ENCODE measurements around the gene SULF2.

The SULF2 gene

DNA sequence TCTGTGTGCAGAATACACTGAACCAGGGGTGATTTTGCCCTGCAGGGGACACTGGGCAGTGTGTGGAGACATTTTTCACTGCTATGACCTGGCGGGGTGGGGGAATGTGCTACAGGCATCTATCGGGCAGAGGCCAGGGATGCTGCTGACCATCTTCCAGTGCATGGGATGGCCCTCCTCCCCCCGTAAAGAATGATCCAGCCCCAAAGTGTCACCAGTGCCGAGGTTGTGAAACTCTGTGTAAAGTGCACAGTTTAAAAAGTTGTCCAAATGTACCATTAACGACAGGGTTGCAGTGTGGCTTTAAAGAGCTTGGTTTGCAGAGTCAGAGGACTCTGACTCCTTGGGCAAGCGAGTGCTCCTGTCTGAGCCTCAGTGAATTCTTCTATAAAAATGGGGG is 72.1 kb downstream of the SULF2 start:
- no peak for DNase-seq (ENCODE audit: low read depth in 4 of 4, low spot score in 1 of 4)

DNA sequence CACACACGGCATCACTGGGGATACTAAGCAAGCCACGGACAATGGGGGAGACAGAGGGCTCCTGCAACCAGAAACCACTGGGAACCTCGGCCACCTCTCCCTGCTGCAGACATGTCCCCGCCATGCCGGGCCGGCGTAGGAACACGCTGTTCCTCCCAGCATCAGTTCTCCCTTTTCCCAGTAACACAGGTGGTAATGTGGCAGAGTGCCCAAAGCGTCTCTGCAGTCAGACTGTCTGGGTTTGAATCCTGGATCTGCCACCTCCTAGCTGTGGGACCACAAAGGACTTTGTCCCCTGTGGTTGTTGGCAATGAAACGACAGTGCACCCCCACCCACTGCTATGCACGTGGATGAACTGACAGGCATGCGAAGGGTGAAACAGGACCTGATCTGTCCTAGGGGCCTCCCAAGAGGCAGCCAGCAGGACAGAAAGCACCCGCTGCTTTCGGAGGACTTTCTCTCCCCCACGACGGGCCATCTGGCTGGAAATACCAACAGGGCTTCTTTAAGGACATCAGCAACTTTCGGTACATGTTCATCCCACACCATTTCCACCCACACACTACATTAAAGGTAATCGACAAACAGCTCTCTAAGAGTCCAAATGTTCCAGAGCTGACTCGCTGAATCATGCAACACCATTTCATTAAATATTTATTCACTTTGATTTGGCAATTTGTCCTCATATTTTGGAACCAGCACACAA is 74.1 kb downstream of the SULF2 start:
- no peak for DNase-seq (ENCODE audit: low read depth in 4 of 4, low spot score in 1 of 4)

DNA sequence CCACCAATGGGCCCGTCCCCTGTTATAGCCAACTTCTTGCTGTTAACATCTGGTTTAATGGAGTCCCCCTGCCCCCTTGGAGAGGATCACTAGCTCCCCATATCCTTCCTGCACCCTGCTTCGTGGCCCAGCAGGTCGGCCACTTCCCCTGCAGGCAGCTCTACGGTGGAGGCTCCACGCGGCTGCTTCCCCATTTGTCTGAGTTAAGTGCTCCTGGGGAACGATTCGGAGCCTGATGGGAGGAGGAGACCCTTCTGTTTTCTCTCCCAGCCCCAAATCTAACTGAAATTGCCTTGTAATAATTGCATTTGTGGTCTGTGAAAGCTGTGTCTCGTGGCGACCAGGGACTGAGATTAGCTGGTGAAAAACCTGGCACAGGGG is 74.6 kb downstream of the SULF2 start:
- DNase-seq (ENCODE audit: low read depth in 4 of 4, low spot score in 1 of 4): no peak

DNA sequence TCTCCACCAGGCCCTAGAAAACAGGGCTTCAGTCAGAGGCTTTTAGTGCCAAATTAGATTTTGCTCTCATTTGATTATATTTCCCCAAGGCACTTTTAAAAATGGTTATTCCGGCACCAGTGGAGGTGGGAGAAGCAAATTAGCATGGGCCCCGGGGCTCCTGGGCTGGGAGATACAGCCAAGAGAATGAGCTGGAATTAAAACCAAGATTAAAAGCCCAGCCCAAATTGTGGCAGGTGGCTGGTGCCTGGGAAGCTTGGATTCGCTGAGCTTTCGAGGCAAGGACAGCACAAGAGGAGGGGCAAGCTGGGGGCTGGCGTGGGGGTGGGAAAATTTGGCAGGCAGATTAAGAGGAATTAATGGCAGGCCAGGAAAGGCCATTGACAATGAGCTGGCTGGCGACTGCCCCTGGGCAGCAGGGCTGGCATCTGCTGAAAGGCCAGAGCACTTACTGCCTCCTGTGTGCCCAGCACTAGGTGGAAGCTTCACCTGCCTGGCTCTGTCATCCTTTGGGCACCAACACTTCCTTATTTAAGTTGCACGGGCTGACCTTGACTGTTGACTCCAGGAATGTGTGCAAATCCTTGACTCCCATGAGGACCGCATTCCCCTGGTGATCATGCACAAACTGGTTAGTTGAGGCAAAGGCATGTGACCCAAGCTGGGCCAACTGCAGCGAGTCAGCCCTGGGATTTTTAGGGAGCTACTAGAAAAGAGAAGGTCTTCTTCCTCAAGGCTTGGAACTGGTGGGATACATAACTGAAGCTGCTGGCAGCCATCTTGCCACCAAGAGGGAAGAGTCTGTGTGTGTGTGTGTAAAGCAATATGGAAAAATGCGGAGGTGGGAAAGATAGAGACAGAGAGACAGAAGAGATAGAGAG is 76.1 kb downstream of the SULF2 start:
- DNase-seq (ENCODE audit: low read depth in 4 of 4, low spot score in 1 of 4): no peak

DNA sequence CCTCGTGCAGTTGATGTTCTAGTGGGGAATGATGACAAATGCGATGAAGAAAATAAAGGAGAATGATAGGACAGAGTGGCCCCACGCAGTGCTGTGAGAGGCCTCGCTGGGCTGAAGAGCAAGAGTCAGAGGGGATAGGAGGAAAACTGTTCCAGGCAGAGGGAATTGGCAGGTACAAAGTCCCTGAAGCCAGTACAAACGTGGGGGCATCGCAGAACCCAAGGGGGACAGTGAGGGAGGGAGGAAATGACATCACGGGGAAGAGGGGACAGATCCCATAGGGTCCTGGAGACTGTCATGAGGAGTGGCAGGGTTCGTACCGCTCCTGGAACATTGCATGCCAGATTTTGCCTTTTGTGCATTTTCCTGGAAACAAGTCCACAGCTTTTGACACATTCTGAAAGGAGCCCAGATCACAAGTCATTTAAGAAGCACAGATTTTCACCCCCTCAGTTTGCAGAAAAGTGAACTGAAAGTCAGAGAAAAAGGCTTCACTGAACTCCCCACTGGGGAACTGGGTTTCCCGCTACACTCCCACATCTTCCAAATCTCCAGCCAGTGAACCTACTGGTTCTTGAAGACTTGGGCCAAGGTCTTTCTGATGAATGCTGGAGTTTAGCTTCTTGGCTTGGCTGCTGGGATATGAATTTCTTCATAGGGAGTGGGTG is 77.0 kb downstream of the SULF2 start:
- DNase-seq (ENCODE audit: low read depth in 4 of 4, low spot score in 1 of 4): no peak

DNA sequence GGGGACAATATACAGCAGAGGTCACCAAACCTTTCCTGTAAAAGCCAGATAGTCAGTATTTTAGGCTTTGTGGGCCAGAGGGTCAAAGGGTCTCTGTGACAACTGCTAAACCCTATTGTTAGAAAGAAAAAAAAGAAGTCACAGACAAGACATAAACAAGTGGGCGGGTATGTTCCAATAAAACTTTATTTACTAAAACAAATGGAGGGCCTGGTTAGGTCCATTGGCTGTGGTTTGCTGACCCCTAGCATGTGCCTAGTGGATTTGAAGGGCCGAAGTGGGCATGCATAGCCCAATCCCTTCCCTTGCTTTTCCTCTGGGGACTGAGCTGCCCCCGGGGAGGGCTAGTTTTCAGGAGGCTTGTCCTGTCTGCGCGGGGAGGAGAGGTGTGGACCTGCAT is 78.9 kb downstream of the SULF2 start:
- DNase-seq (ENCODE audit: low read depth in 4 of 4, low spot score in 1 of 4): no peak

DNA sequence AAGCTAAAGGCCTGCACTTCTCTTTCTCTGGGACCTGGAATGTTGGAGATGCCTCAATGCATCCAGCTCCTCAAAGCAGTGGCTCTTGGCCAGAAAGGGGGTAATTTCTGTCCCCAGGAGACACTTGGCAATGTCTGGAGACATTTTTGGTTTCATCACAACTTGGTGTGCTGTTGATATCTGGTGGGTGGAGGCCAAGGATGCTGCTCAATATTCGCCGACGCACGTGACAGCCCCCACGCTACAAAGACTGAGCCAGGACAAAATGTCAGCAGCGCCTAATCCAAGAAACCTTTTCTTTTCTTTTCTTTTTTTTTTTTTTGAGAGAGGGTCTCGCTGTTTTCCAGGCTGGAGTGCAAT is 79.8 kb downstream of the SULF2 start:
- no peak for DNase-seq (ENCODE audit: low read depth in 4 of 4, low spot score in 1 of 4)

DNA sequence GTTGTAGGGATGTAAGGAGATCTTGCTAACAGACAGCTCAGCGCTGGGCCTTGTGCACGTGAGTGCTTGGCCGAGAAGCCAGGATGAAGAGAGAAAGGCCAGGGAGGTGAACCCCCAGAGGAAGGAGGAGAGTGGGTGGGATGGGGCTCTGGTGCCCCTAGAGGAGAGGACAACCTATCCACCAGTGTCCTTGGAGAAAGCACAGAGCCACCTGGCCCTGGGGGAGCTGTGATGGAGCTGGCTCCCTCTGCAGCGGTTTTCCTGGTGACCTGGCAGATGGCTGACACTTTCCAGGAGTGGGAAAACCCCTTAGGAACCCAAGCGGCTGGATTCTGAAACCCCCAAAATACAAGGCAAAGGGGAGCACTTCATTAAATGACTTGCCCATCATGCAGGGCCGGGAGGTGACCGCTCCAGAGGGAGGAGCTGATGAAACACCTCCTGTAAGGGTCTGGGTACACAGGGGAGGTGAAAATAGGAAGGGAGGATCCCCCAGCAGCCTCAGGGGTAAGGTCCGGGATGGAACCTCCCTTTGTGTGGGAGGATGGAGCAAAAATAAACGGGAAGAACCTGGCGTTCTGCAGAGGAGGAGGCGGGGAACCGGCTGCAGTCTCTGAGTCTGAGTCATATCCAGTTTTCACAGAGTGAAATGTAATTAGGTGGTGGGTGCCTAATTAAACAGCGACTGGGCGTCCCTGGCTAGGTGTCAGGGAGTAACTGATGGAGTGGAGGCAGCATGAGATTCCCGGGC is 80.4 kb downstream of the SULF2 start:
- DNase-seq (ENCODE audit: low read depth in 4 of 4, low spot score in 1 of 4): no peak

DNA sequence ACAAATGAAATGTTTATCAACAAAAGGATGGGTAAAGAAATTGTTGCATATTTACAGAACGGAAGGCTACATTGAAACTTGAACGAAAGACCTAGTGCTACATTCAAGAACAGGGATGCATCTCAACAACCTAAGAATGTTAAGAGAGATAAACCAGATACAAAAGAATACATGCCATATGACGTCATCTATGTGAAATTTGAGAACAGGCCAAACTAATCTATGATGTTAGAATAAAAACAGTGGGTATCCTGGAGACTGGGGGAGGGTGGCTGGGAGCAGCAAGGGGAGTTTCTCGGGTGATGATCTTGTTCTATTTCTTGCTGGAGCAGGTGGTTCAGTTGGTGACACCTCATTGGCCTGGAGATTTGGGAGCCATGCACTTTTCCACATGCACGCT is 81.5 kb downstream of the SULF2 start:
- DNase-seq (ENCODE audit: low read depth in 4 of 4, low spot score in 1 of 4): no peak

DNA sequence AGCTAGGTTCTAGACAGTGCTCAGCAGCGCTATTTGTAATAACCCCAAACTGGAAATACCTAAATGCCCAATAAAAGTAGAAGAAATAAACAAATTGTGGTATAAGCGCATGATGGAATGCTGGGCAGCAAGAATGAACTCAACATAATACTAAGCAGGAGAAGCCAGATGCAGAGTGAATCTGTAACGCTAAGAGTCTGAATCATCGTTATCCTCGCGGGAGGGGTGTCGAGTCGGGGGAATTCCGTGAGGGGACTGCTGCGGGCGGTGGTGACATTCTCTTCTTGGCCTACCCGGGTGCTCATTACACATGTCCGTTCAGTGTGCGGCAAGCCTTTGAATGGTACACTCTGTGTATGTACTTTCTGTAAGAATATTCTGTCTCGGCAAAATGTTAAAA is 83.7 kb downstream of the SULF2 start:
- DNase-seq (ENCODE audit: low read depth in 4 of 4, low spot score in 1 of 4): no peak

DNA sequence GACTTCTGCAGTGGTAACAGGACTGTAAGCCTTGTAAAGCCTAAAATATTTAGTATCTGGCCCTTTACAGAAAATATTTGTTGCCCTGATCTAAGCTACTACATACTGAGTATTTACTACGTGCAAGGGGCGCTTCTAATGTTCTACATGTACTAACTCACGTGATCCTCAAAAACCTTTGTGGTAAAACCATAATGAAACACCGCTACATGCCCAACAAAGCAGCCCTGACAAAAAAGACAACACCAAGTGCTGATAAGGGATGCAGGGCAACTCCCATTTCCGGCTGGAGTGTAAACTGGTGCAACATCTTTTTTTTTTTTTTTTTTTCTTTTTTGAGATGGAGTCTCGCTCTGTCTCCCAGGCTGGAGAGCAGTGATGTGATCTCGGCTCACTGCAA is 85.0 kb downstream of the SULF2 start:
- DNase-seq (ENCODE audit: low read depth in 4 of 4, low spot score in 1 of 4): no peak

DNA sequence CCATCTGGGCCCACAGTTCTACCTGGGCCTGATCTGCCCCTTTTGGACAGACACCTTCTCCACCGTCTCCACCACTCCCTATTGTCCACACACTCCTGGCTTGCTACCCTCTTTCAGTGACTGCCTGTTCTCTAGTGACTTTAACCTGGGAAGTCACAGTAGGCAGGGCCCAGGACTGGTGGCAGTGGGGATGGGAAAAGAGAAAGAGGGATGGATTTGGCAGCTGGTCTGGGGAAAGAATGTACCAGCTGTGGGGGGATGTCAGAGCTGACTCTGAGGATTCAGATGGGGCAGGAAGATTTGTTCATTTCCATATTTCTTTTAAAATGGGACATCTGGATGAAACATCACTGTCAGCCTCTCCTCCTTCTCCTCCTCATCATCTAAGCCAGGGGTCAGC is 85.5 kb downstream of the SULF2 start:
- DNase-seq (ENCODE audit: low read depth in 4 of 4, low spot score in 1 of 4): no peak

DNA sequence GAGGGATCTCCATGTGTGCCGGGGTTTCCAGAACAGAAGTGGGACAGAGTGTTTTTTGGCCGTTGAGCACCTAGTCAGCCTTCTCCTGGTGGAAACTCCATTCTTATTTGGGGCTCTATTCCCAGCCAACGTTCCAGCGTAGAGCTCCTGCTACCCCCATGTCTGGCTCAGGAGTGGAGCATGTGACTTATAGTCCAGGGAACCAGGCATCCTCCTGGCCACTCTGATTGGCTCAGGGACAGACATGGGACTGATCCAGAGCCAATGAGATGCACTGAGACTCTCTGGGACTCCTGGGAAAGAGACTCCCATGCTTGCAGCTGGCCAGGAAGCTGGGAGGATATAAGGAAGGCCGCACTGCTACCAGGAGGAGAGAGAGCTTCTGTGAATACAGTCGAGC is 87.1 kb downstream of the SULF2 start:
- no peak for DNase-seq (ENCODE audit: low read depth in 4 of 4, low spot score in 1 of 4)

DNA sequence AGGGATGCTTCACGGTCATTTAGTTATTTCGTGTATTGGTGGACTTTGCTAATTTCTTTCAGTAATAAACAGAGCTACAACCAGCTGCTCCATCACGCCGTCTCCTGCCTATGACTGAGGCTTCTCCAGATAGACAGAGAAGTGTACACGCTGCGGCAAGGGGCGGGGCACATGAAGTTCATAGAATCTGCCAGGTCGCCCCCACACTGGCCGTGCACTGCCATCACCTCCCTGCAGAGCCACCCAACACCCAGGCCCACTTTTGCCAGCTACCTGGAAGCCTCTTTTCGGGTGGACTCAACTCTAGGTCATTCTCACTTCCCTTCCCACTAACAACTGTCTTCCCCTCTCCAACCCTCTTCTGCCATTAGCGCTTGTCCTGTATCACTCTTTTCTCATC is 88.4 kb downstream of the SULF2 start:
- no peak for DNase-seq (ENCODE audit: low read depth in 4 of 4, low spot score in 1 of 4)

DNA sequence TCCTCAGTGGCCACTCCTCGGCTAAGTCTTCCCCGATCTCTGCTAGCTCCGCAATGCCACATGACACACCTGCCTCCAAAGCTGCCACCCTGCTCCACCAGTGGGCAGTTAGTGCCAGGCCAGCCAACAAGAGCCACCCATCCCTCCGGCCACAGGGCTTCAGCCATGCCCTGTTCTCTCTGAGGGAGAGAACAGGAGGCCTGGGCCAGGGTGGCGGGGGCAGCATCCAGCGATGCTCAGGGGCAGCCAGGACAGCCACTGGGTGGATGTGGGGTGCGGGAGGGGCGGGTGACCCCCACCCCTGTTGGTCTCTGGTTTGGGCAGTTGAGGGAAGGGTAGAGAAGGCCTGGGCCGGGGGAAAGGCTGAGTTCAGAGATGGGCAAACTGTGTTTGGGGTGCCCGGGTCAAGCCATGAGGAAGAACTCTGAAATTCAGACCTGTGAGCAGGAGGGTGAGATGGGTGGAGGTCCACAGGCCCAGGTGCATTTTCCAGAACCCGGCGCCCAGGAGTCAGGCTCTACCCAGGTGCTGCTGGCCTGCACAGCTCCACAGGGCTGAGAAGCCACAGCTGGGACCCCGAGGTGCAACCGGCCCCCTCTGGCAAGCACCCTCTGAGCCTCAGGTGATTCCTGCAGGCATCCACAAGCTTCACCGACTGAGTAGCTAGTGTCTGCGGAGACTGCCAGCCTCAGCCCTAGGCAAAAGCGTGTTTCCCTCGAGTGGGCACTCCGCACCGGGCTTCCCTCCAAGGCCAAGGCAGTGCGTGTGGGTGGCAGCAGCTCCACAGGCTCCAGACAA is 91.1 kb downstream of the SULF2 start:
- DNase-seq (ENCODE audit: low read depth in 4 of 4, low spot score in 1 of 4): no peak

DNA sequence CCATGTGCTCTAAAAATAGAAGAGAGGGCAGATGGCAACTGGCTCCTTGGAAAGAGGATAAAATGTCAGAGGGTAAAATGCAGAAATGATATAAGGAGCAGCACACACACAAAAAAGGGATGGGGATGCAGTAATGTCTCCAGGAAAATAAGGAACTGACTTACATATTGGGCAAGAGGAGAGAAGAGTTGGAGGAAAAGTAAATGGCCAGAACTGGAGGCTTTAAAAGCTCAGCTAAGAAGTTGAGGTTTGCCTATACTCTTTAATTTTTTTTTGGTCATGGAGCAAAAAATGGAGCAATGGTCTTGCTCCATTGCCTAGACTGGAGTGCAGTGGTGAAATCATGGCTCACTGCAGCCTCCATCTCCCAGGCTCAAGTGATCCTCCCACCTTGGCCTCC is 93.7 kb downstream of the SULF2 start:
- DNase-seq (ENCODE audit: low read depth in 4 of 4, low spot score in 1 of 4): no peak

DNA sequence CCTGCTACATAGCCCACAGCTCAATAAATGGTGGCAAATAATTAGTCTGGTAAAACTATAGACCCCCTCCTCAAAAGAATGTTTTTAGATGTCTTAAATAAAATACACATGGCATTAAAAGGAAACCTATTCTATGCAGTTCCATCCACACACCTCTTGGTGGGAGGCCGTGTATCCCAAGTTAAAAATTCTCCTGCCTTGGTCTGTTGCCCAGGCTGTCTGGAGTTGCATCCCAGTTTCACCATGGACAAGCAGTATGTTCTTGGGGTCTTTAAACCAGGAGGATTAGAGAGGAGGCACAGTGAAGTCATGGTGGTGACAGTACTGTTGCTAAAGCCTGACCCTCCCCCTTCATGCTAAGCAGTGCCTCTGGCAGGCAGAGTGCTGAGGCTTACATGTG is 95.5 kb downstream of the SULF2 start:
- DNase-seq (ENCODE audit: low read depth in 4 of 4, low spot score in 1 of 4): no peak

DNA sequence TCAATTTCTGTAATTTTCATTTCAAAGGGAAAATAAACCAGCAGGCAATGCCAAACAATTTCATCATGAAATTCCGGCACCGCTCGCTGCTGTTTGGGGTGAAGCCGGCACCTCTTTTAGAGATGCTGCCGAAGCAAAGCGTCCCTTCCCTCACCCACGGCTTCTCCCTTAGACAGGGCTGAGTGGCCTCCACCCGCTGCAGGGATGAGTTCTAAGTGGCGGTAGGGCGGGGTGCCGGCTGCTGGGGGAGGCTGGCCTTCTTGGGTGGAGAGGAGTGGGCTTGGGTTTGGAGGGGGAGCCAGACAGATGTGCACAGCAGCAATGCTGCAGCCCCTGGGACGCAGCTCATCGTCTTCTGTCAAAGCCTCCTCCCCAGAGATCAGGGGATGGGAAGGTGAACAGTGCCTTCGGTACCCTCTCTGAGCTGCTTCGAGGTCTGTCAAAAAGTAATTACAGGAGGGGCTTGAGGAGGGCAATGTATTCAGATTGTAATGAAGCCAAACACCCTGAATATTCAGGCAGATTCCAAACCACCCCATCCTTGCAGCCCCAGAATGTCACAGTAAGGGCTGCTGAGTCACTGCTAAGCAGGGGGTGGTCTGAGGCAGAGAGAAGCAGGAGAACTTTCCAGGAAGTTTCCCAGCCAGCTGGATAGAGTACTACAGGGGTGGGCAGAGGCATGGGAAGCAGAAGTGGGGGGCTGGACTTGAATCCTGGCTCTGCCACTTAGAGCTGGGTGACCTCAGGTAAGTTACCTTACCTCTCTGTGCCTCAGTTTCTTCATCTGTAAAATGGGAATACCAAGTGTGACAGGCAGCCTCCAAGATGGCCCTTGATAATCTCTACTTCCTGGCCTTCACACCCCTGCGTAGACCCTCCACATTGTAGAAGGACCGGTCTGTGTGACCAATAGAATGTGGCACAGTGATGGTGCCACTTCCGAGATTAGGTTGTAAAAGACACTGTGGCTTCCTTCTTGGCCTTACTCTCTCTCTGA is 96.6 kb downstream of the SULF2 start:
- DNase-seq (ENCODE audit: low read depth in 4 of 4, low spot score in 1 of 4): no peak

Measured in stimulated activated CD4-positive, alpha-beta T cell treated with anti-CD3 and anti-CD28 coated beads, Interleukin-1b, Interleukin-23, amount 100 ng/mL, for 24 hours (primary cell).